ENCODE data around the gene LRRC4C.

DNA sequence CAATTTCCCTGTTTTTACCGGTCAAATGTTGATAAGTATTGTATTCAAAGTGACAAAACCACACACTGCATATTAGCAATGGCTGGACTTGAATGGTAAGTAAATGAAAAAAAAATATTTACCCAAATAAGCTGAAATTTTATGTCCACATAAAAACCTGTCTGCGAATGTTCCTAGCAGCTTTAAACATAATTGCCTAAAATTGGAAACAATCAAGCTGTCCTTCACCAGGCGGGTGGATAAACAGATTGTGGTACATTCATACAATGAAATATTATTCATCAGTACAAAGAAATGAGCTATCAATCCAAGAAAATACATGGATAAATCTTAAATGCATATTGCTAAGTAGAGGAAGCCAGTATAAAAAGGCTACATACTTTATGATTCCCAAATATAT, 1067.8 kb downstream of the LRRC4C start:
- TF ChIP-seq, protein P1, sequence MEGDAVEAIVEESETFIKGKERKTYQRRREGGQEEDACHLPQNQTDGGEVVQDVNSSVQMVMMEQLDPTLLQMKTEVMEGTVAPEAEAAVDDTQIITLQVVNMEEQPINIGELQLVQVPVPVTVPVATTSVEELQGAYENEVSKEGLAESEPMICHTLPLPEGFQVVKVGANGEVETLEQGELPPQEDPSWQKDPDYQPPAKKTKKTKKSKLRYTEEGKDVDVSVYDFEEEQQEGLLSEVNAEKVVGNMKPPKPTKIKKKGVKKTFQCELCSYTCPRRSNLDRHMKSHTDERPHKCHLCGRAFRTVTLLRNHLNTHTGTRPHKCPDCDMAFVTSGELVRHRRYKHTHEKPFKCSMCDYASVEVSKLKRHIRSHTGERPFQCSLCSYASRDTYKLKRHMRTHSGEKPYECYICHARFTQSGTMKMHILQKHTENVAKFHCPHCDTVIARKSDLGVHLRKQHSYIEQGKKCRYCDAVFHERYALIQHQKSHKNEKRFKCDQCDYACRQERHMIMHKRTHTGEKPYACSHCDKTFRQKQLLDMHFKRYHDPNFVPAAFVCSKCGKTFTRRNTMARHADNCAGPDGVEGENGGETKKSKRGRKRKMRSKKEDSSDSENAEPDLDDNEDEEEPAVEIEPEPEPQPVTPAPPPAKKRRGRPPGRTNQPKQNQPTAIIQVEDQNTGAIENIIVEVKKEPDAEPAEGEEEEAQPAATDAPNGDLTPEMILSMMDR (IDR thresholded peaks at IDR 0.05): no peak
- TF ChIP-seq SIN3A (IDR thresholded peaks at IDR 0.05; ENCODE audit: borderline replicate concordance, insufficient read depth, low read depth, low read length): no peak

Measured in Panc1 (cell line).